ENCODE results near the gene CNOT11. TPM values are rescaled to one million over a fixed set of nuclear protein-coding genes. Genes with fewer than 3 reads are reported as not detected.
A peak's percentile ranks its signal among the peaks of the same experiment; 100 is the strongest.

The CNOT11 gene
- total RNA-seq, 1 experiment from 2014 or later = 110 TPM

DNA sequence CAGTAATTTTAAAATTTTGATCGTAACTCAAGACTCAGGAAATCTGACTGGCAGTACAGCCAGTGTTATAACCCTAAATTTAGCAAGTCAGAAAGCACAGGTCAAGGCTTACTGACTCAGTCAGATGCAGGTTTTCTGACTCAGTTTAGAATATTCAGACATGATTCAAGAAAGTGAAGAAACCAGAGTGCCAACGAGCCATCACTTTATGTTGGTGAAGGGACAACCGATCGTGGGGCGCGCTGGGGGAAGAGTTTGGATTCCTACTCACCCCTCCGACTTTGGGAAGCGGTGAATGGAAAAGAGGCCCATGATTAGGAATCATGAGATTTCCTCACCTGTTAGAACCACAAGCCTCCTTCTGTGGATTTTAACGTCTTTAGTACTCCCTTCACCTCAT, 54.8 kb downstream of the CNOT11 start:
- no peaks in the 10 kb centered on the region for H3K27me3 Mint-ChIP-seq (ENCODE audit: insufficient read depth, unreplicated experiment)
- peaks cover 1% of the 10 kb centered on the region; the same call in 1 of the 2 replicates for H3K36me3 ChIP-seq (ENCODE audit: control insufficient read depth, insufficient read depth, low read length)
- ChIA-PET CTCF (no interaction called here), POLR2A (no interaction called here)
- H3K4me3 Mint-ChIP-seq (ENCODE audit: unreplicated experiment) = peak overlapping the region; percentile 83
- no peaks in the 10 kb centered on the region for H3K9me3 Mint-ChIP-seq (ENCODE audit: unreplicated experiment)
- intact Hi-C loops (cut with micrococcal nuclease; ENCODE audit: unreplicated experiment) = loop anchor here (5.0 kb wide), 1 partner anchor 35 kb away; no protein-coding TSS in a partner anchor
- BruUV-seq (replicated peaks) = no TSS peak
- peaks cover 40% of the 10 kb centered on the region for H3K4me1 ChIP-seq
- H3K27me3 ChIP-seq (replicated peaks; ENCODE audit: control insufficient read depth, insufficient read depth, low read length) = no peaks in the 10 kb centered on the region
- no peak for TF ChIP-seq CTCF (IDR thresholded peaks at IDR 0.05; ENCODE audit: insufficient read depth in 1 of 2, low read depth in 1 of 2, low read length in 1 of 2, severe bottlenecking in 1 of 2, unreplicated experiment in 1 of 2)
- peaks cover 42% of the 10 kb centered on the region for H3K4me1 Mint-ChIP-seq (ENCODE audit: low read depth, unreplicated experiment)
- peak overlapping the region; percentile 53 for H3K27ac Mint-ChIP-seq (ENCODE audit: unreplicated experiment)
- H3K36me3 Mint-ChIP-seq (ENCODE audit: insufficient read depth, unreplicated experiment) = peaks cover 61% of the 10 kb centered on the region
- DNase-seq = no peak
- H3K4me3 ChIP-seq (ENCODE audit: low read depth, low read length) = peak overlapping the region; percentile 97
- H3K9me3 ChIP-seq = no peaks in the 10 kb centered on the region

DNA sequence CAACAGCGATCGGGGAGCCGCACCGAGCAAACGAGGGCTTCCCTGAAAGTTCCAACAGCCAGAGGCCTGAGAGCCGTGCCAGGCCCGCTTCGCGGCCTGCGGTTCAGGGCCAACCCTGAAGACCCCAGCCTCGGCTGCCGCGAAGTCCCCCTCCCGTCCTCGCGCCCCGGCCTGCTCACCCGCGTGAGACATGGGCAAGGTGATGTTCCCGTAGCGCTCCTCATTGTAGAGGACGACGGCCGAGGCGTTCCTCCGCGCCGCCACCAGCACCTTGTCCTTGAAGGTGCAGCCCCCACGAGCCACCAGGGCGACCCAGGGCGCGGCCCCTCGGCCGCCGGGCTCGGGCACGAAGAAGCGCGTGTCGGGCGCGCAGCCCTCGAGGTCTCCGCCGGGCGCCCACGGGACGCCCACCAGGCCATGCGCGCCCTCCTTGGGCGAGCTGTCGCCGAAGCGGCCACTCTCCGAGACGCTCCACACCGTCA, 55.3 kb downstream of the CNOT11 start:
- intact Hi-C loops (cut with micrococcal nuclease; ENCODE audit: unreplicated experiment) = loop anchor here (5.0 kb wide), 1 partner anchor 34 kb away; no protein-coding TSS in a partner anchor
- Histone ChIP-seq H3K4me3 (ENCODE audit: low read depth, low read length) (peak overlapping the region; percentile 97), H3K9me3 (no peaks in the 10 kb centered on the region), H3K36me3 (ENCODE audit: control insufficient read depth, insufficient read depth, low read length) (no peaks in the 10 kb centered on the region), H3K27me3 (replicated peaks; ENCODE audit: control insufficient read depth, insufficient read depth, low read length) (no peaks in the 10 kb centered on the region), H3K4me1 (peaks cover 40% of the 10 kb centered on the region)
- peak overlapping the region; percentile 53 for H3K27ac Mint-ChIP-seq (ENCODE audit: unreplicated experiment)
- peaks cover 39% of the 10 kb centered on the region for H3K4me1 Mint-ChIP-seq (ENCODE audit: low read depth, unreplicated experiment)
- TF ChIP-seq CTCF (IDR thresholded peaks at IDR 0.05; ENCODE audit: insufficient read depth in 1 of 2, low read depth in 1 of 2, low read length in 1 of 2, severe bottlenecking in 1 of 2, unreplicated experiment in 1 of 2) = no peak
- POLR2A ChIA-PET = interaction anchor here (1.0 kb wide), 3 partner anchors 50 to 520 kb away, joined by 3 to 8 read pairs (median 6); no protein-coding TSS in a partner anchor
- H3K9me3 Mint-ChIP-seq (ENCODE audit: unreplicated experiment) = no peaks in the 10 kb centered on the region
- peaks cover 56% of the 10 kb centered on the region for H3K36me3 Mint-ChIP-seq (ENCODE audit: insufficient read depth, unreplicated experiment)
- no TSS peak for BruUV-seq (replicated peaks)
- CTCF ChIA-PET = interaction anchor here (0.6 to 1.0 kb wide), 3 partner anchors 34 to 79 kb away, joined by 3 to 5 read pairs (median 4); no protein-coding TSS in a partner anchor
- DNase-seq = peak in 1 of 2 experiments; percentile 34
- H3K27me3 Mint-ChIP-seq (ENCODE audit: insufficient read depth, unreplicated experiment) = no peaks in the 10 kb centered on the region
- peak overlapping the region; percentile 83 for H3K4me3 Mint-ChIP-seq (ENCODE audit: unreplicated experiment)

DNA sequence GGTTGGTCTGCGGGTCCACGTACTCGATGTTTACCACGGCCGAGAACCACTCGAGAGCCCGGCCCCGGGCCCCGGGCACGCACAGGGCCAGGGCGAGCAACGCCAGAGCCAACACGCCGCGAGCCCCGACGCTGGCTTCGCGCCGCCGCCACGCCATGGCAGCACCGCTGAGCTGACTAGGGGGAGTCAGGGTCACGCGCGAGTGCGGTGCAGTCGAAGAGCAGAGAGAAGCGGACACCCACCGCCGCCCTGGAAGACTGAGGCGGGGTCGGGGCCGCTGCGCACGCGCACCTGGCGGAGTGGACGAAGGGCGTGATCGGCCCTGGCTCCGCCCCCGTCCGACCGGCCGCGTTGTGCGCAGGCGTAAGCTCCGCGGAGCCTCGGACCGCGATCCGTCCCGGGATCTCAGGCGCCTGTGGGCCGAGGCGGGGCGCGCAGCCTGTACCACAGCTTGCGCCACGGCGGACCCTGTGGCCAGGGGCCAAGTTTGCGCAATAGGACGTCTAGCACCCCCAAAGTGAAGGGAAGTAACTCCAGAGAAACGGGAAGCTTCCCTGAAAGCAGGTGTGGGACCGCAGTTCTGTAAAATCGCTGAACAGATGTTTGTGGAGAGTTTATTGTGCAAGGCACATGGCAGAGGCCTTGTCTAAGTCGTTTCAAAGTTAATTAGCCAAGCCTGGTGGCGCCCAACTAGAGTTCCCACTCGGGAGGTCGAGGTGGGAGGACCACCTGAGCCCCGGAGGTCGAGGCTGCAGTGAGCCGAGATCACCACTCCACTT, 55.9 kb downstream of the CNOT11 start, which contains the start of gene RNF149:
Gene RNF149, minus strand, starts transcription at position 270 of the 779 bp plus-strand sequence. Its CDS starts 113 bp downstream, at position 157.
- intact Hi-C loops (cut with micrococcal nuclease; ENCODE audit: unreplicated experiment) = loop anchor here (5.0 kb wide), 1 partner anchor 34 kb away; no protein-coding TSS in a partner anchor
- H3K4me1 Mint-ChIP-seq (ENCODE audit: low read depth, unreplicated experiment) = peaks cover 39% of the 10 kb centered on the region
- BruUV-seq (replicated peaks) = no TSS peak
- peaks cover 50% of the 10 kb centered on the region for H3K36me3 Mint-ChIP-seq (ENCODE audit: insufficient read depth, unreplicated experiment)
- POLR2A ChIA-PET = interaction anchor here (0.6 to 1.1 kb wide), 11 partner anchors 9 to 519 kb away, joined by 3 to 8 read pairs (median 4); partner anchors contain the start of gene CNOT11
- H3K9me3 Mint-ChIP-seq (ENCODE audit: unreplicated experiment) = no peaks in the 10 kb centered on the region
- H3K9me3 ChIP-seq = no peaks in the 10 kb centered on the region
- peak within 1 kb of the TSS; percentile 97 for H3K4me3 ChIP-seq (ENCODE audit: low read depth, low read length)
- peak; percentile 92 to 98 for DNase-seq
- no peaks in the 10 kb centered on the region for H3K27me3 ChIP-seq (replicated peaks; ENCODE audit: control insufficient read depth, insufficient read depth, low read length)
- CTCF ChIA-PET = interaction anchor here (0.6 to 1.0 kb wide), 3 partner anchors 34 to 78 kb away, joined by 3 to 5 read pairs (median 4); no protein-coding TSS in a partner anchor
- no peaks in the 10 kb centered on the region for H3K27me3 Mint-ChIP-seq (ENCODE audit: insufficient read depth, unreplicated experiment)
- TF ChIP-seq CTCF (IDR thresholded peaks at IDR 0.05; ENCODE audit: insufficient read depth in 1 of 2, low read depth in 1 of 2, low read length in 1 of 2, severe bottlenecking in 1 of 2, unreplicated experiment in 1 of 2) = no peak
- peak within 1 kb of the TSS; percentile 53 for H3K27ac Mint-ChIP-seq (ENCODE audit: unreplicated experiment)
- peak within 1 kb of the TSS; percentile 83 for H3K4me3 Mint-ChIP-seq (ENCODE audit: unreplicated experiment)
- peaks cover 40% of the 10 kb centered on the region for H3K4me1 ChIP-seq
- H3K36me3 ChIP-seq (ENCODE audit: control insufficient read depth, insufficient read depth, low read length) = no peaks in the 10 kb centered on the region
